Measurements from ENCODE around the gene AMMECR1.
A peak's percentile ranks its signal among the peaks of the same experiment; 100 is the strongest.
"Not testable (repeated sequence)": the region's sequence is repeated elsewhere in the genome, so short reads cannot be mapped to it uniquely, and the experiment has no call there.

AMMECR1 gene

DNA sequence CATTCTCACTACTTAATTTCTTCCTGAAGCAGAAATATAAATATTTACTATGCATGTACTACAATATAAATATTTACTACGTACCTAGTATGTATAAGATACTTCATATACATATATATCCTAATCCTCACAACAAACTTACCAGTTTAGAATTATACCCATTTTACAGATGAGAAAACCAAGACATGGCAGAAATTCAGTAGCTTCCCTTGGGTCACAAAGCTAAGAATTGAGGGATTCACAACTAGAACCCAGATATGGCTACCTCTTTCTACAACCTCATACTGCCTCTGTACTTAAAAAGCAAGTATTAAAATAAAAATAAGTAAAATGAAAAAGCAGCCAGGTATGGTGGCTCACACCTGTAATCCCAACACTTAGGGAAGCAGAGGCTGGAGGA is 65.9 kb downstream of the AMMECR1 start:
- DNase-seq = no peak

DNA sequence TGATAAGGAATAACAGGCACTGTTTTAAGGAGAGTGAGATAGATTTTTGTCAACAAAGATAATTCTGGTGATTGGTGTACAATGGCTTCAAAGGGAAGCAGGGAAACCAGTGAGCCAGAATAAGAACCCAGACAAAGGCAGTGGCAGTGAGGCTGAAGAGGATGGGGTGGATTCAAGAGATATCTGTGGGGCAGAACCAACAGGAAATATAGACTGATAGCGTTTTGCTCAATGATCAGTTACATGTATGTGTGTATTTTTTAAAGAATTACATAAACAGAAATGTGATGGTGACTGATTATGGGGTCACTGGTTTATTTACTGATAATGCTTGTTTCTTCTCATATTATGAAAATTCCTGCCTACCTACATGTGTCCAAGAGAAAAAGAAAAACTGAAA is 66.4 kb downstream of the AMMECR1 start:
- no peak for DNase-seq

DNA sequence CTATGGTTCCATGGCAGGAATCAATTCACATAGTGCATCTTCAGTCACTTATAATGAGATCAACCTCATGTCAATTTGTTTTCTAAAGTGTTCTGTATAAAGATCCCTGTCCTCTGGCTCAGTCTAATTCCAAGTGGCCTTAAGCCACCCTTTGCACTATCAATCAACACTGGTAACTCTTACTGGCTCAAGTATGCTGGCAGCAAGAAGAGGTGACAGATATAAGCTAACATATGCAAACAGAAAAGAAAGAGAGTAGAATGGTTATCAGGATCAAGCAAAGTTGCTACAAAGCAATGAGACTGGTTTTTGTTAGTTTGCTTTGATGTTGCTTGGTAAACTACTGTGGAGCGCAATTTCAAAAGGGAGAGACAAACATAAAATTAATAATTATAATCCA is 67.0 kb downstream of the AMMECR1 start:
- no peak for DNase-seq

DNA sequence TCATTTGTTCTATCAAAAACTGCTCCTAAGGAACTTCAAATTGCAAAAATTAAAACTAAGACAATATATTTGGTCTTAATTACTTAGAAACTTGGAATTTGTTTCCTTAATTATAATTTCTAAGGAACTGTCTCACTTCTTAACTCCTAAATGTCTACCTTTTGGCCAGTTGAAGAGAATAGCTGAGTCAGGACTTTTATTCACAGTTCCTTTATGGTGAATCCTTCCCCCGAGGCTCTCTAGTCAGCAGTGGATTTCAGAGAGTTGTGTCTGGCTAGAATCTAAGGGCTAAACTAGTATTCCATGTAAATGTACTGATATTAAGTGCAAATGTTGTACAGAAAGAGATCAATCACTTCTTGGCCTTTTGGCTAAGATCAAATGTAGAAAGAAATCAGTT is 69.3 kb downstream of the AMMECR1 start:
- no peak for DNase-seq

DNA sequence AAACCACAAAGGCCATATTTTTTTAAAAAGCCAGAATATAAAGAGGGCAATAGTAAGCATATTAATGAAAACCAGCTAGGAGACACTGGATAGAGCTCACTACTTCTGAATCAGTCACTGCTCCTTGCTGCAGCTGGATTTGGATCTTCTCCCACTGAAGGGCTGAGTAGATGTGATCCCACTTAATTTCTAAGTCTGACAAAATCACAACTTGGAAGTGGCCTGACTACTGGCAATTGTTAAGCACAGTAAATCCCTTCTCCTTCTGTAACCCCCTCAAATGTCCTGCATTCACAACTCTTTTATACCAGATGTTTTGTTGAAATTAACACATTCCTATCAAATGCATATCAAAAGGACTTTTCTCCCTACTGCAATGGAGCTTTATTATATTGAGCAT is 72.9 kb downstream of the AMMECR1 start:
- DNase-seq = no peak

DNA sequence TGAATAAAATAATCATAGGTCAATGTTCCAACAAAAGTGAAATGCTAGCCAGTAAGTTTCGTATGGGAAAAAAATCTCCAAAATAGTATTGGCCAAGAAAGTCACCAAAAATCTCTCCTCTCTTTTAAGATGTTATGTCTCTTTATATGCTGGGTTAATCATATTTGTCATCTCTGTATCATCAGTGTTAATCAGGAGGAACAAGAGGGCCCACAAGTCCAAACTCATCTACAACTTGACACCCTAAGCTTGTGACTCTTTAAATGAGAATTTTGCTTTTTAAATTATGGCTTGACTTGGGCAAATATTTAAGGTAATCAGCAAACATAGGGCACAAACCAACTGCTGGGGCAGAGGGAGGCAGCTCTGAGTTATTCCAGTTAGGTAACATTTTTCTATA is 75.5 kb downstream of the AMMECR1 start:
- no peak for DNase-seq

DNA sequence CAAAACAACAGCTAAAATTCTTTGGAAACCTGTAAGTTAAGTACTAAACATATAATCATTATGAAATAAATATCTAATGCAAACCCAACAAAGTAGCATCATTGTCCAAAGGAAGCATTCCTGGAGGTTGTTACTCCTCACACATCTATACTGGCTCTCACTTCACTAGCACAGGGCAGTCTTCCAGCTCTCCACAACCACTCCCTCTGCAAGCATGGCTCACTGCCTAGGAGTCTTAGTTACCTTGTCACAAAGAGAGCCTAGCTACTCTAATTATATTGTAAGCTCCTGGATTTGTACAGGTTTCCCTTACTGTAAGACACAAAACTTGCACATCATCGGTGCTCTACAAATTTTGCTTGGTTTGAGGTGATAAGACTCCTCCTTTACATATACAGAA is 76.1 kb downstream of the AMMECR1 start:
- no peak for DNase-seq

DNA sequence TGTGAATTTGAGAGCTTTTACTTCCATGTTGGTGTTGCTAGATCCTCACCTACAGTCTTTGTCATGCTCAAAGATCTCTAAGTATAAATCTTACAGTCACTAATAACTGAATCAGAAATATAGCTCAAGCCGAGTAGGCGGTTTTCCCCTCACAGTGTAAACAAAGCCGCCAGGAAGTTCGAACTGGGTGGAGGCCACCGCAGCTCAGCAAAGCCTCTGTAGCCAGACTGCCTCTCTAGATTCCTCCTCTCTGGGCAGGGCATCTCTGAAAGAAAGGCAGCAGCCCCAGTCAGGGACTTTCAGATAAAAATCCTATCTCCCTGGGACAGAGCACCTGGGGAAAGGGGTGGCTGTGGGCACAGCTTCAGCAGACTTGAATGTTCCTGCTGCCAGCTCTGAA is 79.6 kb downstream of the AMMECR1 start:
- not testable (repeated sequence) for DNase-seq

DNA sequence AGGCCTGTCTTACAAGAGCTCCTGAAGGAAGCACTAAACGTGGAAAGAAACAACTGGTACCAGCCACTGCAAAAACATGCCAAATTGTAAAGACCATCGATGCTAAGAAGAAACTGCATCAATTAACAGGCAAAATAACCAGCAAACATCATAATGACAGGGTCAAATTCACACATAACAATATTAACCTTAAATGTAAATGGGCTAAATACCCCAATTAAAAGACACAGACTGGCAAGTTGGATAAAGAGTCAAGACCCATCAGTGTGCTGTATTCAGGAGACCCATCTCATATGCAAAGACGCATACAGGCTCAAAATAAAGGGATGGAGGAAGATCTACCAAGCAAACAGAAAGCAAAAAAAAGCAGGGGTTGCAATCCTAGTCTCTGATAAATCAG is 86.4 kb downstream of the AMMECR1 start:
- not testable (repeated sequence) for DNase-seq

DNA sequence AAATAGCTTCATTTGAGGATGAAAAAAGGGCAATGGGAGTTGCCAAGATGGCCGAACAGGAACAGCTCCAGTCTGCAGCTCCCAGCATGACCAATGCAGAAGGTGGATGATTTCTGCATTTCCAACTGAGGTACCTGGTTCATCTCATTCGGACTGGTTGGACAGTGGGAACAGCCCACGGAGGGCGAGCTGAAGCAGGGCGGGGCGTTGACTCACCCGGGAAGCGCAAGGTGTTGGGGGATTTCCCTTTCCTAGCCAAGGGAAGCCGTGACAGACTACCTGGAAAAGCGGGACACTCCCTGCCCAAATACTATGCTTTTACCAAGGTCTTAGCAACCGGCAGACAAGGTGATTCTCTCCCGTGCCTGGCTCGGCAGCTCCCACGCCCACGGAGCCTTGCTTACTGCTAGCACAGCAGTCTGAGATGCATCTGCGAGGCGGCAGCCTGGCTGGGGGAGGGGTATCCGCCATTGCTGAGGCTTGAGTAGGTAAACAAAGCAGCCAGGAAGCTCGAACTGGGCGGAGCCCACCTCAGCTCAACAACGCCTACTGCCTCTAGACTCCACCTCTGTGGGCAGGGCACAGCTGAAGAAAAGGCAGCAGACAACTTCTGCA is 88.3 kb downstream of the AMMECR1 start:
- not testable (repeated sequence) for DNase-seq

DNA sequence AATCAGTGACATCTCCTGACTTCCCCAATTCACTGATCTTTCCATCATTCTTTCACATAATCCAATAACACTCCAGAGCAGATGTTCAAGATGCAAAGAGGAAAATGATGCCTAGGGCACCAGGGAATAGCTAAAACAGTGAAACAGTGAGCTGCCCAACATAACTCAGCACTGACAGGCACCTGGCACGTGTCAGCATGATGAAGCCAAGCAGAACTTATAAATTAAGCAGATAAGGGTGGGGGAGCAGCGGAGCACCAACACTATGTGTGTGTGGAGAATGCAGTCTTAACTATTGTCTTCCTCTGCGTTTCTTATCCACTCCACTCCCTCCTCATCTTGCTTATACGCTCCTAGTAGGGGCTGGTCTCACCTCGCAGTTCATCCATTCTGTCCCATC is 89.4 kb downstream of the AMMECR1 start:
- no peak for DNase-seq

DNA sequence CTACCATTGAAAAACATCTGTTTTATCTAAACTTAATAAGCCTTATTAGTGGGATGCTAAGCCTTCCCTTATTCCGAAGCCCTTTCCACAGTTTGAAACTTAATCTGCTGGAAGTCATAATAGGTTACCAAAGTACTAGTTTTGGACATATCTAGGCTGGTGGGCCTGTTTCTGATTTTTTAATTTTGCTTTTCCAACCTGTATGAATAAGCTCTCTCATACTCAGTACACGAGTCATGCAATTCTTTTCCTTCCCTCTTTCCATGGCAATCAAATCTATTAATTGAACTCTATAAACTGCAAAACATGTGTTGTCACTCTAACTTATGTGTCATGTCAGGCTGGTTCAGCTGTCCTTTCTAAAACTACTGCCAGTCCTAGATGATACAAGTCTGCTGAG is 91.0 kb downstream of the AMMECR1 start:
- DNase-seq = no peak

DNA sequence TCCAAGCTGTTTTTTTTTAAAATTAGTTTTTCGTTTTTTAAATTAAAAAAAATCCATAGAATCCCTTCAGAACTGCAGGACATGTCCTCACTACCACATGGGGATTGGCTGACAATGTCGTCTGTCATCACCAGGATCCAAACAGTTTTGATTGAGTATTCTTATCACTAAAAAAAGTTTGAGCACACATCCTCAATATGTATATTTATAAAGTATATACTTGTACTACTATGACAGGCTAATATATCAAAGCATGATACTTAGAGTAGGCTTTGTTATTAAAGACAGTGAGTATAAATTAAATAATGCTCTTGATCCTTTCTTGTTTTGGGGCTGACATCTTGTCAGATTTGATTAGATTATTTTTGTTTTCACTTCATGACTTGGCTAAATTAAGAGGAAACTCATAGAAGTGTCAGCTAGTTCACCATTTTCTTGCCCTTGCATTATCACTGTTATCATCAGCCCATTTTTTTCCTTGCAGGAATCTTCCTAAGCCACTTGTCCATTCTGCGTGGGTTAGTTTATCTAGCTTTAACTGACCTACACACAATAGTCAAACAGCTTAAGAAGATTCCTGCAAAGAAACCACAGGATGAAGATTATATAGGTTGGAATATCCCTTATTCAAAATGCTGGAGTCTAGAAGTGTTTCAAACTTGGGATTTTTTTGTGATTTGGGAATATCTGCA is 92.8 kb downstream of the AMMECR1 start:
- DNase-seq = no peak

DNA sequence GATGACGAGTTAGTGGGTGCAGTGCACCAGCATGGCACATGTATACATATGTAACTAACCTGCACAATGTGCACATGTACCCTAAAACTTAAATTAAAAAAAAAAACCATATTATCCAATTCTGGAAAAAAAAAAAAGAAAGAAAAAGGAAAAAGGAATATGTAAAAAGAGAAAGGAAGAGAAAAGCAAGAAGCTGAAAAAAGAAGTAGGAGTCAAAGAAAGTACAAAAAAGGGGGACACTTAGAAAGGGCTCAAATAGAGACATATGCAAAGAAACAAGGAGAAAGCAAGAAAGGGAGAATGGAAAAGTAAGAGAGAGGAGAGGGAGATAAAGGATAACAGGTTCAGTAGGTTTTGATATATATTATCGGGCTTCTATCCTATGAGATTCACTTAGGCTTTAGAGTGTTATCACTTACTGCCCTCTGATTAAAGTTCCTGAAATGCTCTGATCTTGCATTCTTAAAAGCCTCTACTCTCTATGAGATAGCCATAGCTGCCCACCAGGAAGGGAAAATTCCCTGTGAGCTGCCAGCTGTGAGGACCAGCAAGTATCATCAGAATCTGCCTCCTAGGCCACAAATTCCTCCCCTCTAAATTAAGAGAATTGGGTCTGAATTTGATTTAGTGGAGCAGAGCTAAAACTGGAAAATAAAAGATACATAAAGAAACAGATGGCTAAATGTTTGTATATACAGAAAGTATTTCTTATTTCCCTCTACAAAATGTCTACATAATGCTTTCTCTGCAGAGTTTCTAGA is 95.2 kb downstream of the AMMECR1 start:
- DNase-seq = no peak

DNA sequence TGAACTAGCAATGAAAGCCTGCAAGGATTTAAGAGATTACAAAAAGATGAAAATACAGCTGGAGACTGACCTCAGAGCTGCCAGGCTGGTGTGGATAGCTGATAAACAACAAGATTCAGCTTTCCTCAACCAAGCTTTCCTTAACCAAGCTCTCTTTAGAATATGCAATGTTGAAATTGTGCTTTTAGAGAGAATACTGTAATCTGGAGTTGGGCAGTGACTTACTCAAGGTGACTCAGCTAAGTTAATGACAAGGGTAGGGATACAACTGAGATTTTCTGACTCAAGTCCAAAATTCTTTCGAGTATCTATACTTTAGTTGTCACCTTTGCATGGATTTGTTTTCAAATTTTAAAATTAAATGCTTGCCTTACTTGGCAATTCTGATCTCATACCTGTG is 98.0 kb downstream of the AMMECR1 start:
- no peak for DNase-seq

DNA sequence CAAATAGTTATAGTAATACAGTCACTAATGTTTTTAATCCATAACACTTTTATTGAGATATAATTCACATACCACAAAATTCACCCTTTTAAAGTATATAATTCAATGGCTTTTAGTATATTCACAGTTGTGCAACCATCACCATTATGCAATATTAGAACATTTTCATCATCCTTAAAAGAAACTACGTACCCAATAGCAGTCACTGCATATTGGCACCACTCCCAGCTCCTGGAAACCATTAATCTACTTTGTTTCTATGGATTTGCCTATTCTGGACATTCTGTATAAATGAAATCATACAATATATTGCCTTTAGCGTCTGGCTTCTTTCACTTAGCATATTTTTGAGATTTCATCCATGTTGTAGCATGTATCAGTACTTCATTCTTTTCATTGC is 99.3 kb downstream of the AMMECR1 start:
- no peak for DNase-seq

DNA sequence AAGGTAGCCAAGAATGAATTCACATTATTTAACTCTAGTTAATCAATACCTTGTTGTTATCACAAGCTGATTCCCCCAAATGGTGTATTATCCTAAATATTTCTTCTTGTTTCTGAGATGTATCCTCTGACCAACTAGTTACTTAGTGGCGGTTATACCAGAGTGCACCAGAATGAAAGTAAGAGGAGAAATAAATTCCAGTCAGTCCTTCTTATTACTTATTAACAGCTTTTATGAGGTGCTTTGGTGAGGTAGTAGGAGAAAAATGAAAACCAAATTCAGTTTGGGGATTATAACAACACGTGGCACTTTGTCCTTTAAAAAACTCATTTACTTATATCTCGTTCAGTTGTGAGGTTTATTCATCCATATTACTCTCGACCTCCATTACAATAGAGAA is 101.9 kb downstream of the AMMECR1 start:
- DNase-seq = no peak

DNA sequence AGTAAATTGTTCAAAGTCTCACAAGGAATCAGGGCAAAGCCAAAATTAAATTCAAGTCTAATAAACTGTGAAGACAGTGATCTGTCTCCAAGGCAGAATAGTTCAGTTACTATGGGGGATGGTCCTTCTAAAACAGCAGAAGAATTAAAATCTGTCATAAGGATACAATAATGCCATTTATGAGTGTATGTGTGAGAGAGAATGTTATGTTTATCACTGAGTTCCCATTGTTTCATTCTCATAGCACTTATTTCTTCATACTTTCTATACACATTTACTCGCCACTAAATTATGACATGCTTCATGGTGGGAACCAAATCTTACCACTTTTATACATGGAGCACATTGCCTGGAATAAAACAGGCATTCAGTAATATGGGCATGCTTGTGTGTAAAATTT is 102.5 kb downstream of the AMMECR1 start:
- DNase-seq = no peak

DNA sequence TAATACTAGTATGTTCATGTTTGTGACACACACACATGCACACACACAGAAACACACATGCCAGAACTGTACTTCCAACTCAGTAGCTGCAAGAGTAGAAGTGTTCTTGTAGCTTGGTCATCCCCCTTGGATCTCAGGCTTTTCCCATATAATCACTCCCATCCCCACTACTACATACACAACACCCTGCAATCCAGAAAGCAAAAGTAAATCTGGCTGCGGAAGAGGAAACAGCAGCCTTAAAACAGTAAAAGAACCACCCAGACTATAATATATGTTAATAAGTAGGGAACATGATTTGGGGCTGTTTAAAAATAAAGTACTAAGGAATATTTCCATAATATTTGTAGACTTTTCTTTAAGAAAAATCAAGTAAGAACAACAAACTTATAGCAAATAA is 103.2 kb downstream of the AMMECR1 start:
- DNase-seq = no peak

DNA sequence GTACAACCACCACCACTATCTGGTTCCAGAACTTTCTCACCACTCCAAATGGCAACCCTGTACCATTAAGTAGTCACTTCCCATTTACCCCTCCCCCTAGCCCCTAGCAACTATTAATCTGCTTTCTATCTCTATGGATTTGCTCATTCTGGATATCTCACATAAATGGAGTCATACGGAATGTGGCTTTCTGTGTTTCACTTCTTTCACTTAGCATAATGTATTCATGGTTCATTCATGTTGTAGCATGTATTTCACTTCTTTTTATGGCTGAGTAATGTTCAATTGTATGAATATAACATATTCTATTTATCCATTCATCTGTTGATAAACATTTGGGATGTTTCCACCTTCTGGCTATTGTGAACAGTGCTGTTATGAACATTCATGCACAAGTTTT is 104.7 kb downstream of the AMMECR1 start:
- DNase-seq = no peak

DNA sequence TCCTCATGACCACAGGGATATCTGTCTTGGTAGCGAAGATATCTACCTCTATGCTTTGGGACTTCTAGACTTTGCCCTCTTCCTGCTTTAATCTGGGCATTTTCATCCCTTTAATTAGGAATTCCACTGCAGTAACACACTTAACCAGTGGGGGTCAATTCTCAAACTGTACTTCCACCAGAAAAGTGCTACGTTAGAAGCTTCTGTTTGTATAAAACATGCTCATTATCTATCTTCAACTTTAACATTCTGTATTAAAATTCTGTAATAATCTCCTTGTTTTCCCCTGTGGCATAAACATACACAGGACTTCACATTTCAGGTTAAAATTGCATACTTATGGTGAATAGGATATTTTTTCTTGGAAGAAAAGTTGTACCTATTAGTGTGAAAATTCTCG is 105.6 kb downstream of the AMMECR1 start:
- no peak for DNase-seq

DNA sequence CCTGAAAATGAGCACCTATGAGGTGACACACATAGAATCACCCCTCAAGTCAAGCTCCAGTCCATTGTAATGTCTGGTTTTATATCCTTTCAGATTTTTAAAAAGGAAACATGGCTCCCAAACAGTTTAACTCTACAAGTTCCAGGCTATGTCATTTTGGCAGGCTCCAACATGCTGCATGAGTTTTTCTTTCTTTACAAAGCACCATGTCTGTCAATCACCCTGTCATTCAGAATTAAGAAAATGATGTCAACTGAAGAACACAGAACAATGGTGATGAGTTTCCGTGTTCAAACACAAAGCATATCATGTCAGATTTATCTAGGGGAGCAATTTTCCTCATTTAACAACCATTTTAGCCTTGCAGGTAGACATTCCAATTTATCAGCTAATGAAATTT is 106.5 kb downstream of the AMMECR1 start:
- DNase-seq = no peak

DNA sequence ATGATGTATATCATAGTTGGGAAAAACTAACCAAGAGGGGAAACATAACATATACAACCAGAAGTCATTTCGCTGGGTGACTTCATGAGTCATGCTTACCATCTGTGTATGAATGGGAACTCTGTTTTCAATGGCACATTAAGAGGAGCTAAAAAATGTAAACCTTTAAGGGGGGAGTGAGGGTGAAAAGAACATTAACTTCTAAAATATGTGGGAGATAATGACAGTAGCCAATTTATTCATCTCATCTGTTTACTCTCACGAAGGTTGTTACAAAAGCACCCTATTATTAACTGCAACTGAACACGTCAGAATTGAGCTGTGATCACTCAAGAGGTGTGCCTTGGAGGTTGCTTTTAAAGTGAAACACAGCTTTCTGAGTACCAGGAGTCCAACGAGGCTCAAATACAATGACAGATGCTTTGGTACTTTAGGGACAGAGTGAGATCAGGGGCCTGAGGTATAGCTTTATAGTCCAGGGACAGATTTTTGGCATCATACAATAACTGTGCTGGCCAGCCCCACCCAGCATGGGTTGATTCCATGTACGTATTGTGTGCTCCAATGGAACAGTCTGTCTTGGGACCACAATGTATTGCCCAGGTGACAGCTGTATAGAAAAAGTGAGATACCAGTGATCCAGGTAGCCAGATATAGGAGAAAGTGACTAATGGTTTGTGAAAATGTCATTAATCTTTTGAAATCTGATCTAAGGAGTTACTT is 107.3 kb downstream of the AMMECR1 start:
- DNase-seq = peak; percentile 63

DNA sequence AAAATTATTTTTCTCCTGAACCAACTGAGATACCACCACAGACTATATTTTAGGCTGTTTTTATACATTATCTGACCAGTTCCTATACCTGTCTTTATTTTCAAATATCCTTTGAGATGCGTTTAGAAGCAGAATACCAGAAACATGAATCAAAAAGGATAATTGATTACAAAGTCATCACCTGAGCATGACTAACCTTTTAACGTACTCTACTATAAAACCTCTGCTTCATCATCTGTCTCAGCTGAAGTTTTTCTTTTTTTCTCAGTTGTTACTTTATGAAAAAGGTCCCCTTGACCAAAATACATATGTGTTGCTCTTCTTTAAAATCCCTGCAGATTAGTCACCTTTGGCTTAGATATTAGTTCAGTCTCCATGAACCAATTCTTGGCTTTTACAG is 109.8 kb downstream of the AMMECR1 start:
- DNase-seq = no peak

Data from NCI-H1436 treated with DMSO at 0.1 percent for 48 hours (cell line).